ENCODE measurements around the gene ABTB2. TPM values are rescaled to one million over a fixed set of nuclear protein-coding genes. Genes with fewer than 3 reads are reported as not detected.

ABTB2 gene
- total and polyA plus RNA-seq, 12 donors, result 2.5 to 19.1 (median 14.2) TPM

DNA sequence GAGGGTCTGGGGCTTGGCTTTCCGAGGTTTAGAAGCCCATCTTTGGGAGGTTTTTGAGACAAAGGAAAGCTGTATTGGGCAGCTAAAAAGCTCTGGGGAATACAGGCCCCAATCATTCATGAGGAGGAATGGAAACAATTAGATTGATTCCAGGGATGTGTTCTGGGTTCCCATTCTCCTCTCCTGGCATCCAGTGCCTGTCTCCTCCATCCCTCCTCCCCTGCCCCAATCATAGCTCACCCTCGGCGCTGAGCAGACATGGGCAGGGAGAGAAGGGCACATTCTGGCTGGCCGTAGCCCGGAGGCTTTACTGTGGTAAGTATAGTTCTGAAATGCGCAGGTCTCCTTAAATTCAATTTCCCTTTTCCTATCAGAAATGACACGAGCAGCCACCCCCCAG lies 42.4 kb downstream of the ABTB2 start:
- TF ChIP-seq, protein P1, sequence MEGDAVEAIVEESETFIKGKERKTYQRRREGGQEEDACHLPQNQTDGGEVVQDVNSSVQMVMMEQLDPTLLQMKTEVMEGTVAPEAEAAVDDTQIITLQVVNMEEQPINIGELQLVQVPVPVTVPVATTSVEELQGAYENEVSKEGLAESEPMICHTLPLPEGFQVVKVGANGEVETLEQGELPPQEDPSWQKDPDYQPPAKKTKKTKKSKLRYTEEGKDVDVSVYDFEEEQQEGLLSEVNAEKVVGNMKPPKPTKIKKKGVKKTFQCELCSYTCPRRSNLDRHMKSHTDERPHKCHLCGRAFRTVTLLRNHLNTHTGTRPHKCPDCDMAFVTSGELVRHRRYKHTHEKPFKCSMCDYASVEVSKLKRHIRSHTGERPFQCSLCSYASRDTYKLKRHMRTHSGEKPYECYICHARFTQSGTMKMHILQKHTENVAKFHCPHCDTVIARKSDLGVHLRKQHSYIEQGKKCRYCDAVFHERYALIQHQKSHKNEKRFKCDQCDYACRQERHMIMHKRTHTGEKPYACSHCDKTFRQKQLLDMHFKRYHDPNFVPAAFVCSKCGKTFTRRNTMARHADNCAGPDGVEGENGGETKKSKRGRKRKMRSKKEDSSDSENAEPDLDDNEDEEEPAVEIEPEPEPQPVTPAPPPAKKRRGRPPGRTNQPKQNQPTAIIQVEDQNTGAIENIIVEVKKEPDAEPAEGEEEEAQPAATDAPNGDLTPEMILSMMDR (IDR thresholded peaks at IDR 0.05), result no peak
- Histone ChIP-seq H3K4me3 (no peak overlapping the region), H3K9me3 (no peaks in the 10 kb centered on the region), H3K27ac (peak overlapping the region in 2 of 10 donors; percentile 4 to 6), H3K4me1 (peaks cover 17 to 67% (median 30%) of the 10 kb centered on the region in 9 donors), H3K27me3 (no peaks in the 10 kb centered on the region), H3K36me3 (no peaks in the 10 kb centered on the region)
- ATAC-seq (no peak), DNase-seq (no peak)
- intact Hi-C loops (cut with DNase I), result loop anchor here in 1 of 10 donors (5.0 kb wide), 1 partner anchor 37 kb away; no protein-coding TSS in a partner anchor
- WGBS, 2 donors, result 80 to 81% methylated on average over 7 of the region's 7 CpGs

DNA sequence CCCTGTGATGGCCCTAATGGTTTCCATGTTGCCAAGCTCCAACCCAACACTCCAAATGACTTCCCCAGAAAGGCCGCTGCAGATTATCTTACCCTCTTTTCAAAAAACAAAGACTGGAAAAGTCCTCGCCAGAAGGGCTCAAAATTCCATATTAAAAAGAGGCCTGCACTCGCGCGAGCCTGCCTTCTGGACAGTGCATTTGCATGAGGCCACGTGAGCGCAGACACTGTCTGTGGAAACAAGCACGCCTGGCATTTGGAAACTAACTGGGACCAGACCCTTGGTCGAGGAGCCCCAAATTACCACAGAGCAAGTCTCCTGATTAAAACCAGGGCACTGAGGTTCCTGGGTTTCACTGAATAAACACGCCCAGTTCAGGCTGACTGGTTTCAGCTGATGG lies 42.9 kb downstream of the ABTB2 start:
- H3K4me3 ChIP-seq, result no peak overlapping the region
- no peaks in the 10 kb centered on the region for H3K27me3 ChIP-seq
- no peak for DNase-seq
- TF ChIP-seq, protein P1 (IDR thresholded peaks at IDR 0.05), result no peak
- H3K4me1 ChIP-seq, result peaks cover 17 to 67% (median 34%) of the 10 kb centered on the region in 9 donors
- H3K9me3 ChIP-seq, result no peaks in the 10 kb centered on the region
- 93 to 95% methylated on average over 10 of the region's 10 CpGs for WGBS, 2 donors
- no peaks in the 10 kb centered on the region for H3K36me3 ChIP-seq
- no peak for ATAC-seq
- intact Hi-C loops (cut with DNase I), result loop anchor here in 4 of 10 donors (5.0 kb wide), 3 partner anchors 37 to 43 kb away; partner anchors contain the start of gene ABTB2 (in 2 of the 4)
- no peak overlapping the region for H3K27ac ChIP-seq

DNA sequence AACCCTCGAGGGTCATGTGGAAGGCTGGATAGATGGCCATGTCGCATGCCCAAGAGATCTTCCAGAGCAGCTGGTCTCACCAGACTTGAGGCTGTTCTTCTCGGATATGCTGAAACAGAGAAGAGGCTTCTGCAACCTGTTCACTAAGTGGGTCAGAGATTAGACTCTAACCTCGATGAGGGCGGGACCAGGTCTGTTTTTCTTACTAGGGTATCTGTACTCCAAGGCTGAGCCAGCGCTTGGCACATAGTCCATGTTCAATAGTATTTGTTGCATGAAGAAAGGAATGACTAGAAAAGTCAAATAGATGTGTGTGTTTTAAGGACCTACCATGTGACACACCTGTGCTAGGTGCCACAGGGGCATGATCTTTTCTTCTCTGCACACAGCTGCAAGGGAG lies 43.6 kb downstream of the ABTB2 start:
- DNase-seq (no peak), ATAC-seq (no peak)
- Histone ChIP-seq H3K9me3 (no peaks in the 10 kb centered on the region), H3K27ac (no peak overlapping the region), H3K4me3 (no peak overlapping the region), H3K36me3 (no peaks in the 10 kb centered on the region), H3K4me1 (peaks cover 17 to 75% (median 37%) of the 10 kb centered on the region in 9 donors), H3K27me3 (no peaks in the 10 kb centered on the region)
- intact Hi-C loops (cut with DNase I), result loop anchor here in 3 of 10 donors (5.0 kb wide), 2 partner anchors 42 to 43 kb away; partner anchors contain the start of gene ABTB2 (in 2 of the 3)
- TF ChIP-seq, protein P1 (IDR thresholded peaks at IDR 0.05), result no peak
- 89 to 91% methylated on average over 6 of the region's 6 CpGs for WGBS, 2 donors

DNA sequence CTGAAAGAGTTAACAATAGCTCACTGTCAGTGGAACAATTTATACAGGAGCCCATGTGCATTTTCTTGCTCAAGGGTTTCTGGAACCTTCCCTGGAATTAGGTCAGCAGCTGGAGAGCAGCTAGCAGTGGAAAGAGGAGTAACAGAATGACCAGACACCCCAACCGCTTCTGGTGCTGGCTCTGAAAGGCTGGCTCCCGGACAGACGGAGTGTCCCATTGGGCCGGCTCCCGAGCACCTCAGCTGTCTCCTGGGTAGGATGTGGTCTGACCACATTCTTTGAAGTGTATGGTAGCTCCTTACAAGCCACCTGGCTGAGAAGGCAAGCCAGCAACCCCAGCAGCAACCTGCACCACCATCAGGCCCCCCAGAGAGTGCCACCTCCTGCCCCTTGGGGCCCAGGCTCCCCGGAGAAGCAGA lies 44.7 kb downstream of the ABTB2 start:
- Histone ChIP-seq H3K27ac (peak overlapping the region in 4 of 10 donors; percentile 3 to 26 (median 16)), H3K27me3 (no peaks in the 10 kb centered on the region), H3K36me3 (no peaks in the 10 kb centered on the region), H3K4me3 (no peak overlapping the region), H3K9me3 (no peaks in the 10 kb centered on the region), H3K4me1 (peaks cover 17 to 73% (median 33%) of the 10 kb centered on the region in 9 donors)
- ATAC-seq, result peak in 6 of 8 donors; percentile 10 to 34 (median 28)
- intact Hi-C loops (cut with DNase I), result loop anchor here in 3 of 10 donors (5.0 kb wide), 2 partner anchors 41 to 44 kb away; partner anchors contain the start of gene ABTB2 (in 2 of the 3)
- 39 to 61% methylated on average over 6 of the region's 6 CpGs for WGBS, 2 donors
- TF ChIP-seq, protein P1 (IDR thresholded peaks at IDR 0.05), result no peak
- peak; percentile 20 to 26 for DNase-seq
